Measurements from ENCODE around the gene MAB21L3. TPM values are rescaled to one million over a fixed set of nuclear protein-coding genes. Genes with fewer than 3 reads are reported as not detected.

Gene MAB21L3
- total and polyA plus RNA-seq, 2 of the 13 experiments (the other 11 are each of a cell fraction or from before 2014, with no cell fraction given), result 0.55 to 4.1 TPM

- TF ChIP-seq ZNF362 (CRISPR knock-in tag; IDR thresholded peaks at IDR 0.05; ENCODE audit: borderline replicate concordance), result 0 out of 2 replicates have a peak, but pooled peaks have one; percentile 28
- TF ChIP-seq ZNF605 (CRISPR knock-in tag; IDR thresholded peaks at IDR 0.05), result no peak
- TF ChIP-seq ZNF24 (IDR thresholded peaks at IDR 0.05), result no peak
- TF ChIP-seq ZNF7 (CRISPR knock-in tag; IDR thresholded peaks at IDR 0.05), result no peak
- no peak for TF ChIP-seq ZNF891 (CRISPR knock-in tag; IDR thresholded peaks at IDR 0.05)
- peak; percentile 36 for TF ChIP-seq ARID5B (CRISPR knock-in tag; IDR thresholded peaks at IDR 0.05)
- no peak for TF ChIP-seq FOXP1 (IDR thresholded peaks at IDR 0.05)
- peak; percentile 49; the same call in 1 of the 2 replicates for TF ChIP-seq FOXP1 (CRISPR knock-in tag; IDR thresholded peaks at IDR 0.05)
- TF ChIP-seq ZNF784 (CRISPR knock-in tag; IDR thresholded peaks at IDR 0.05; ENCODE audit: borderline replicate concordance), result no peak
- no peak for TF ChIP-seq ARHGAP35 (CRISPR knock-in tag; IDR thresholded peaks at IDR 0.05; ENCODE audit: borderline replicate concordance)
- no peak for TF ChIP-seq MYNN (CRISPR knock-in tag; IDR thresholded peaks at IDR 0.05; ENCODE audit: low read depth)
- TF ChIP-seq EHMT2 (IDR thresholded peaks at IDR 0.05; ENCODE audit: borderline replicate concordance, low read depth, low read length), result no peak
- no peak for TF ChIP-seq HNRNPLL (IDR thresholded peaks at IDR 0.05; ENCODE audit: low read depth, low read length, poor library complexity, severe bottlenecking)
- TF ChIP-seq ELF3 (CRISPR knock-in tag; IDR thresholded peaks at IDR 0.05), result 0 out of 2 replicates have a peak, but pooled peaks have one; percentile 10
- no peak for TF ChIP-seq PAX8 (CRISPR knock-in tag; IDR thresholded peaks at IDR 0.05; ENCODE audit: borderline replicate concordance)
- no peak for TF ChIP-seq RFX5 (IDR thresholded peaks at IDR 0.05; ENCODE audit: low read depth, low read length)
Measured at GRCh38 chr1:116111524-116112021, 374 bp downstream of the MAB21L3 start (continued).
